GF-D8 (cell line): Measurements from ENCODE around the gene AEBP2.
"Not testable (repeated sequence)": the region's sequence is repeated elsewhere in the genome, so short reads cannot be mapped to it uniquely, and the experiment has no call there.

ENCODE experiments used
- DNase-seq: peaks from one replicate; lab custom pipeline; 2025; lab: John Stamatoyannopoulos, UW

AEBP2 gene

DNA sequence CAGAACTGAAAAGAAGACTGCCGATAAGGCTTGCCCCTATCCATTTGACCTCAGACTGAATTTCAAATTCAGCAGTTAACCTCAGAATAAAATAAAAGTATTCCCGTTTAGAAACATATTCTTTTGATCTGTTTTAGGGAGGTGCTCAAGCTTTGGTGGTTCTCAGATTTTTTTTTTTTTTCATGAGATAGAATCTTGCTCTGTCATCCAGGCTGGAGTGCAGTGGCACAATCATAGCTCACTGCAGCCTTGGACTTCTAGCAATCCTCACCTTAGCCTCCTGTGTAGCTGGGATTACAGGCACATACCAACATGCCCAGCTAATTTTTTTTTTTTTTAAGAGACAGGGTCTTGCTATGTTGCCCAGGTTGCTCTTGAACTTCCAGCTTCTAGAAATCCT, 15.5 kb downstream of the AEBP2 start:
- DNase-seq: no peak

DNA sequence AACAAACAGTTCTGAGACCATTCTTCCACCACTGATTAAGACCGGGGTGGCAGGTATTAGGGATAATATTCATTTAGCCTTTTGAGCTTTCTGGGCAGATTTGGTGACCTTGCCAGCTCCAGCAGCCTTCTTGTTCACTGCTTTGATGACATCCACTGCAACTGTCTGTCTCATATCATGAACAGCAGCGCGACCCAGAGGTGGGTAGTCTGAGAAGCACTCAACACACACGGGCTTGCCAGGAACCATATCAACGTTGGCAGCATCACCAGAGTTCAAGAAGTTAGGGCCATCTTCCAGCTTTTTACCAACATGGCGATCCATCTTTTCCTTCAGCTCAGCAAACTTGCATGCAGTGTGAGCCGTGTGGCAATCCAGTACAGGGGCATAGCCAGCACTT, 16.9 kb downstream of the AEBP2 start:
- DNase-seq: no peak

DNA sequence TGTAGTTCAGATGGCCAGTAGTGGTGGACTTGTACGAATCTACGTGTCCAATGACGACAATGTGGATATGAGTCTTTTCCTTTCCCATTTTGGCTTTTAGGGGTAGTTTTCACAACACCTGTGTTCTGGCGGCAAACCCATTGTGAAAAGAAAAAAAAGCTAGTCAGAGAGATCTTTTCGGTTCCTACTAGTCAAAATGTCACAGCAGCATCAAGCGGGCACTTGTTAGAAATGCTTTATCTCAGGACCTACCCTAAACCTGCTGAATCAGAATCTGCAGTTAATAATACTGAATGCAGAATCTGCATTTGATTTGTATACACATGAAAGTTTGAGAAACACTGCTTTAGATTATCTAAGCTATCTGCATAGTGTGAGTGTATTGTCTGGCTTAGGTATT, 18.3 kb downstream of the AEBP2 start:
- DNase-seq: no peak

DNA sequence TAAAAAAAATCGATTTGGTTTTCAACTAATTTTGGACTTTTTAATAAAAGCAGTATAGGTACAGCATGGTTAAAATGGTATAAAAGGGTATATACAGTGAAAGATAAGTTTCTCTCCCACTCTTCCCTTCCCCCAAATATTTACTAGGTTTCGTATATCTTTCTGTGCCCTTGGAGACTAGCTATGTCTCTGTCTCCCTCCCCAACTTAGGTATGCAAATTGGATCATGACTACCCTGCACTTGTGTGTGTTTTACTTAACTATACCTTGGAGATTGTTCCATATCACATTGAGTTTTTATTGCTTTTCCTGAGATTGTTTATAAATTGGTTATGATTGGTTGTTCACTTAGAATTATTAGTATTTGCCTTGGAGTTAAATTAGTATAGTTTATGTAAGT, 19.4 kb downstream of the AEBP2 start:
- no peak for DNase-seq

DNA sequence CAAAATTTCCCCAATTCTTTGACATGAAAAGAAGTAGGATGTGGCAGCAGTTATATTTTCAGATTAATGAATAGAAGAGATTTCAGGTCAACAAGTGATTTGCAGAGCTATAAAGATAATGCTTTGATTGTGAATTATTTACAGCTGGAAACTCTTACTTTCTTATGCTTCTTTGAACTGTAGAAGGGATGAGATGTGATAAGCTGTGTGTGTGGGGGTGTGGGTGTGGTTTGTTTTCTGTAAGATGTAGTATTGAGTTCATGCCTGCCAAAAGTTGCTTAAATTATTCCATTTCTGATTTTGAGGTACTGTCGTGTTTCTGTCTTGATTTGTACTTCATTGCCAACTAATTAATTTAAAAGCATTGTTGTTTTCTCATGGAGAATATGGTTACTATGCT, 22.7 kb downstream of the AEBP2 start:
- no peak for DNase-seq

DNA sequence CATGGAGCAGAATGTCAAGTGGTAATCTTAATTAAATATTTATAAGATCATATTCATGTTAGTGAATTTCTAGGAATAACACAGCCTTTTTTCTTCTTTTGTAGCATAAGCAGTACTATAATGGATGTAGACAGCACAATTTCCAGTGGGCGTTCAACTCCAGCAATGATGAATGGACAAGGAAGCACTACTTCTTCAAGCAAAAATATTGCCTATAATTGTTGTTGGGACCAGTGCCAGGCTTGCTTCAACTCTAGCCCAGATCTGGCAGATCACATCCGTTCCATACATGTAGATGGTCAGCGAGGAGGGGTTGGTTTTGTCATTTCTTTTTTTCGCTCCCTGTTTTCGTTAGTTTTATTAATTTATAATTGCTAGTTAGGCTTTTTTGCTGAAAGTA, 23.1 kb downstream of the AEBP2 start:
- no peak for DNase-seq

DNA sequence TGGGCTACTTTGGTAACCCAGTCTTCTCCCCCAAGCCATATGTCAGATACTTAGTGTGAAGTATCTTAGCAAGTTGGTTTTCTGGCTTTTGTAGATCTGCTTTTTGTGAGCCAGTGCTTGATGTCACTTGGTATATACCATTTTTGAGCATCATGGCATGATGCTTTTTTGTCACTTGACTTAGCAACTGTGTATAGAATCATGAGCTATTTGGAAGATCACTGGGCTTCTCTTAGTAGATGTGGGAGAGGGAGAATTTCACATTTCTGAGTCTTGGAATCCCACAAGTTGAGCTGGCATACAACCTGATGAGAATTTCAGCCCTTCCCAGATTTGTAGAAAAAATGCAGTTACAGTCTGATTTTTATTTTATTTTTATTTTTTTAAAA, 24.9 kb downstream of the AEBP2 start:
- no peak for DNase-seq

DNA sequence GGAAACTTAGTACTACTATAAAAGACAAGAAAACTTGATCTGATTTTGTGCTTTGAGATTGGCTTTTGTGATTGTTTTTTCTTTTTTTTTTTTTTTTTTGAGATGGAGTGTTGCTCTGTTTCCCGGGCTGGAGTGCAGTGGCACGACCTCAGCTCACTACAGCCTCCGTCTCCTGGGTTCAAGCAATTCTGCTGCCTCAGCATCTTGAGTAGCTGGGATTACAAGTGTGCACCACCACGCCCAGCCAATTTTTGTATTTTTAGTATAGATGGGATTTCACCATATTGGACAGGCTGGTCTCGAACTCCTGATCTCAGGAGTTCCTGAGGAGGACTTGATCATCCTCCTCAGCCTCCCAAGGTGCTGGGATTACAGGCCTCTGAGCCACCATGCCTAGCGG, 26.4 kb downstream of the AEBP2 start:
- DNase-seq: no peak

DNA sequence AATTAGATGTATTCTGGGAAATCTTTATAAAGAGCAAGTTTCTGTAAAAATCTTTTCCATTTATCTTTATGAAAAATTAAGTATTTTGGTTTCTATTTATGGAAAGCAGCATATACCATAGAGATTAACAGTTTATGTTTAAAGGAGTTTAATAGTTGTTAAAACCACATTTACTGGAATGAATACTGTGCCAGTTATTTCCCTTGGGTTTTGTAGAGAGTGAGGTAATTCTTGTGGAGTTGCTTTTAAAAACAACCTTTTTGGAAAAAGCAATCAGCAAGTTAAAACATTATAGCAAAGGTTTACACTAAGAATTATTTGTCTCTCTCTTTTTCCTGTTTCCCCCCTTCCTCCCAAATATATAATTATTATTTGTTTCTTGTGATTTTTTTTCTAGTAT, 34.9 kb downstream of the AEBP2 start:
- DNase-seq: no peak

DNA sequence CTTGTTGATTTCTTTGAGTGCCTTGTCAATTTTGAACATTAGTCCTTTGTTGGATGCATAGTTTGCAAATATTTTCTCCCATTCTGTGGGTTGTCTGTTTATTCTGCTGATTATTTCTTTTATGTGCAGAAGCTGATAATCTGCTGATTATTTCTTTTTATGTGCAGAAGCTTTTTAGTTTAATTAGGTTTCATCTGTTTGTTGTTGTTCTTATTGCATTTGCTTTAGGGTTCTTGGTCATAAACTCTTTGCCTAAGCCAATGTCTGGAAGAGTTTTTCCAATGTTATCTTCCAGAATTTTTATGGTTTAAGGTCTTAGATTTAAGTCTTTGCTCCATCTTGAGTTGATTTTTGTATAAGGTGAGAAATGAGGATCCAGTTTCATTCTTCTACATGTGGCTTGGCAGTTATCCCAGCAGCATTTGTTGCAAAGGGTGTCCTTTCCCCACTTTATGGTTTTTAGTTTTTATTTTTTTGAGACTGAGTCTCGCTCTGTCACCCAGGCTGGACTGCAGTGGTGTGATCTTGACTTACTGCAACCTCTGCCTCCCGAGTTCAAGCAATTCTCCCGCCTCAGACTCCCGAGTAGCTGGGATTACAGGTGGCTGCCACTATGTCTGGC, 36.7 kb downstream of the AEBP2 start:
- DNase-seq: not testable (repeated sequence)

DNA sequence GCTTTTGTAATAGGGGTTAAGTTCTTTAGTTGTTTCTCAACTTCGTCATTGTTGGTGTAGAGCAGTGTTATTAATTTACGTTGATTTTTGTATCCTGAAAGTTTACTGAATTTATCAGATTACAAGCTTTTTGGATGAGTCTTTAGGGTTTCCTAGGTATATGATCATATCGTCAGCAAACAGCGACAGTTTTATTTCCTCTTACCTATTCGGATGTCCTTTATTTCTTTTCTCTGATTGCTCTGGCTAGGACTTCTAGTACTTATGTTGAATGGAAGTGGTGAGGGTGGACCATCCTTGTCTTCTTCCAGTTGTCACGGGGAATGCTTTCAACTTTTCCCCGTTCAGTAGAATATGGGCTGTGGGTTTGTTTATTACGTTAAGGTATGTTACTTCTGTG, 37.8 kb downstream of the AEBP2 start:
- DNase-seq: no peak

DNA sequence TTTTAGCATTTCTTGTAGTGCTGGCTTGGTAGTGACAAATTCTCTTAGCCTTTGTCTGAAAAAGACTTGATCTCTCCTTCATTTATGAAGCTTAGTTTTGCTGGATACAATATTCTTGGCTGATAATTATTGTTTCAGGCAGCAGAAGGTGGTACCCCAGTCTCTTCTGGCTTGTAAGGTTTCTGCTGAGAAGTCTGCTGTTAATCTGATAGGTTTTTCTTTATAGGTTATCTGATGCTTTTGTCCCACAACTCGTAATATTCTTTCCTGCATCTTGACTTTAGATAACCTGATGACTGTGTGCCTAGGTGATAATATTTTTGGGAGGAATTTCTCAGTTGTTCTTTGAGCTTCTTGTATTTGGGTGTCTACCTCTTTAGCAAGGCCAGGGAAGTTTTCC, 41.2 kb downstream of the AEBP2 start:
- no peak for DNase-seq

DNA sequence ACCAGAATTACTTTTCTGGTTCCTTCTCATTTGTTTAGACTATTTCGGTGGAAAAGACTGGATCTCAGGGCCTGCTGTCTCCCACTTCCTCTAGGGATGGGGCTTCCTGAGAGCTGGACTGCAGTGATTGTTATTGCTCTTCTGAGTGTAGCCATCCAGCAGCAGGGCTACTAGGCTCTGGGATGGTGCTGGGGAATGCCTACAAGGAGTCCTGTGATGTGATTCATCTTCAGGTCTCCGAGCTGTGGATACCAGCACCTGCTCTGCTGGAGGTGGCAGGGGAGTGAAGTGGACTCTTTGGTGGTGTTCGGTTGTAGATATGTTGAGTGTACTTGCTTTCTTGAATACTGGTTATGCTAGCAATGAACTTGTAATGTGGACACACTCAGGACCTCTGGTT, 42.7 kb downstream of the AEBP2 start:
- DNase-seq: no peak

DNA sequence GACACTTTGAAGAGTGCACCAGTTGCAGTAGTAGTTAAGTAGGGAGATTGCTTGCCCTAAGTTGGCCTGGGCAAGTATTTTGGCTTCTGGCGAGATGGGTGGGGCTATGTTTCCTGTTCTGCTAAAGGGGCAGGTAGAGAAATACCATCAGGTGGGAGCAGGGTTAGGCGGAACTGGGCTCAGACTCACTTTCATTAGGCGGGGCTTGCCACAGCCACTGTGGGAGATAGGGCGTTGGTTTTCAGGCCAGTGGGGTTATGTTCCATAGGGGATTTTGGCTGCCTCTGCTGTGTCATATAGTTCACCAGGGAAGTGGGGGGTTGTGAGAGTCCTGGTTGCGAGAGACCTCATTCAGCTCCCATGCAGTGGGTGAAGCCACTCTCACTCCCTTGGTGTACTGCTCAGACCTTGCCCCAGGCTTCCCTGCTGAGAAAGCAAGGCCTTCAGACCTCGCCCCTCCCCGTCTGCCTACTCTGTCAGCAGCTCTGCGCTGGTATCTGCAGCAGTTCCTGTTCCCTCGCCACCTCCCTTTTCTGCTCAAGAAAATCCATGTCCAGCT, 43.3 kb downstream of the AEBP2 start:
- DNase-seq: no peak

DNA sequence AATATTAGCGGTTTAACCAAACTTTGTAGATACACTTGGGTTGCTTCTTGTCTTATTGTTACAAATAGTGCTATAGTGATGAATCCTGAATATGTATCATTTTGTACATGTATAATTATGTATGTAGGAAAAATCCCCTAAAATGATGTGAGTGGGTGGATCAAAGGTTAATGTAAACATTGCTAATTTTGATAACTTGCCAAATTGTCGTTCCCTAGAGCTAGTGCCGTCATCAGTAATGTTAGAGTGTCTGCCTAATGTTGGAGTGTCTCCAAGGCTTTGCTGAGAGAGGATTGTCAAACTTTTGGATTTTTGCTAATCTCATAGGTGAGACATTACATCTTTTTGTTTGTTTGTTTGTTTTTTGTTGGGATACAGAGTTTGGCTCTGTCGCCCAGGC, 44.4 kb downstream of the AEBP2 start:
- DNase-seq: no peak

DNA sequence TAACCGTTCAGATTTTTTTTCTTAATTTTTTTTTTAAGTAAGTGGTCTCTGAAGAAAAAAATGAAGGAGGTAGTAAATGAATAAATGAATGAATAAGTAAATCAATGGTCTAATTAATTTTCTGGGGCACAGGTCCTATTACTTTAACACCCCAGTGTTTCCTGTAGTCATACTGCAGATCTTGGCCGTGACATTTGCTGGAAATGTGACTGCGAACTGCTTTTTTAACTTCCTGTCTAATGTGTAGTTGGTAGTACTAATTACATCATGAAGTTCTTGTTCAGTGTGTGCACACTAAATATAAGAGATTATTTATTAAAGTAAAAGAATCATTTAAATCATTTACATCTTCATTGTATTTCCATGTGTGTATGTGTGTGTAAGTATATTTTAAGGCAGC, 45.4 kb downstream of the AEBP2 start:
- no peak for DNase-seq

DNA sequence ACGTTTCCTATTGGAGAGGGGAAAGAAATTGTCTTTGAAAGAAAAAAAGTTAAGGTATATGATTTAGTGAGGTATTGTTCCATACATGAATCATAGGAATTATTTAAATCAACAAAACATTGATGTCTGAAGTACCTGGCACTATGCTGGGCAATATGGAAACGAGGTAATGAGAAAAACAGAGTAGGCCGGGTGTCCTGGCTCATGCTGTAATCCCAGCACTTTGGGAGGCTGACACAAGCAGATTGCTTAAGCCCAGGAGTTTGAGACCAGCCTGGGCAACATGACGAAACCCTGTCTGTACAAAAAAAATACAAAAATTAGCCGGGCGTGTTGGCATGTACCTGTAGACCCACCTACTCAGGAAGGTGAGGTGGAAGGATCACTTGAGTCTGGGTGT, 45.9 kb downstream of the AEBP2 start:
- DNase-seq: no peak

DNA sequence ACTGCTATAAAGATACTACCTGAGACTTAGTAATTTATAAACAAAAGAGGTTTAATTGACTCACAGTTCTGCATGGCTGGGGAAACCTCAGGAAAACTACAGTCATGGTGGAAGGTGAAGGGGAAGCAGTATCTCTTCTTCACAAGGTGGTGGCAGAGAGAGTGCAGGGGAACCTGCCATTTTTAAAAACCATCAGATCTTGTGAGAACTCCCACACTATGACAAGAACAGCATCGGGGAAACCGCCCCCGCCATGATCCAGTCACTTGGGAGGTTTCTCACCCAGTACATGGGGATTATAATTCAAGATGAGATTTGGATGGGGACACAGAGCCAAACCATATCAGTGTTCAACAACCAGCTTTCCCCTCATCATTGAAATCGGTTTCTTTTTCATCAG, 49.9 kb downstream of the AEBP2 start:
- DNase-seq: no peak

DNA sequence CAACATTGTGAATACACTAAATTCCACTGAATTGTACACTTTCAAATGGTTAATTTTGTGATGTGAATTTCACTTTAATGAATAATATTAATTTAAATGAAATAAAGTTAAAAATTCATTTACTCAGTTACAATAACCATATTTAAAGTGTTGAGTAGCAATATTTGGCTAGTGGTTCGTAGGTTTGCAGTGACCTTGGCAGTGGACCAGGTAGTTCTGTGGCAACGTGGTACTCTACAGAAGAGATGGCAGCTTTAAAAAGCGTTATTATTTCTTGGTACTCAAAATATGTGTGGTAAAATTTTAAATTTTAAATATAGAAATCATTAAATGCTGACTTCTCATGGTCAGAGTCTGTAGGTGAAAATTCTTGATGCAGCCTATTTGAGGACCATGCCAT, 51.6 kb downstream of the AEBP2 start:
- DNase-seq: no peak

DNA sequence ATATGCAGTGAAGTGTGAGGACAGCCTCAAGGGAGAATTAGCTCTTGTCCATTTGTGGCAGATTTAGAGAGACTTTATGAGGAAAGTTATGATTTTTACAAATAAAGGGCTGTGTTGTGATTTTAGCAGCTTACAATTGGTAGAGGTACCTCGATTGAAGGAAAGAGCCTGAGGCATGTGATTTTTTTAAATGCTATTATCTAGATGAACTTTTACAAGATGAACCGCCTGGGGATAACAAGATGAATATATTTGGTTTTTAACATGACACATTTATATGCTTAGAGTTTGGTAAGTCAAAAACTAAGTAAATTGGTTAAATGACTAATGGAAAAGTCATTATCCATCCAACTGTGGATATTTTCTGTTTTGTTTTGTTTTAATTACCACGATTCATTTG, 52.6 kb downstream of the AEBP2 start:
- DNase-seq: no peak

DNA sequence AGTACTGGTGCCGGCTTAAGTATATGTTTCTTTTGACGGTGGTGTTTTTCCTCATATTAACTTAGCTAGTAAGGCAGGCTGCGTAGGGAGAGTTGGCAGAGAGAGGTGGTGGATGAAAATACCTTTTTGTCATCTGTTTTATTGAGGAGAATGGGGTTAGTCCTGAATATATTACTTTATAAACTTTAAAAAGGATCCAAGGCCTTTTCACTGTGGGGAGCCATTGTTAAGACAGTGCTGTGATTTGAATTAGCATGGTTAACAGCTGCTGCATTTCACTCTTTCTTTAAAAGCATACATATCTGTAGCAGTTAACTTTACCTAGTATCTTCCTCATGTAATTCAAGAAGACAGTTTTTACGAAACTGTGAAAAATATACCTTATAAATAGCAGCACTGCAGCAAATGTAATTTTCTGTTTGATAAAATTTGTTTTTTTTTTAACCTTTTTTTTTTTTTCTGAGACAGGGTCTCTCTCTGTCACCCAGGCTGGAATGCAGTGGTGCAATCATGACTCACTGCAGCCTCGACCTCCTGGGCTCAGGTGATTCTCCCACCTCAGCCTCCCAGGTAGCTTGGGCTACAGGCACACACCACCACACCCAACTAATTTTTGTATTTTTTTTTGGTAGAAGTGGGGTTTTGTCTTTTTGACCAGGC, 57.1 kb downstream of the AEBP2 start:
- no peak for DNase-seq

DNA sequence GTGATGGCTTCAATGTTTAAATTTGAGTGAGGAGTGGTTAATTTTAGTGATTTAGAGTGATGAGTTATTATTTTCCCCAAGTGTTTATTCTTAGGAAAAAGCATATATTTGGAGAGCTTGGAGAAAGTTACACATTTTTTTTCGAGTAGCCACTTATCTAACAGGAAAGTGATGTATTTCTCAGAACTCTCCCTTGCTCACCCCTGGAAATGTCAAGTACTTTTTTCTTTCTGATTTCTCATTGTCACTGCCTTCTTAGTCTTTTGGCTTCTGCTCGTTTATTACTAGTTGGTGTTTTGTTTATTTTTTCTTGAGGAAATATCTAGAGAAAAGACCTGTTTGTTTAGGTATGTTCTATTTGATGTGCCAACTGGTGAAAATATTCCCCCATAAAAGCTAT, 58.8 kb downstream of the AEBP2 start:
- DNase-seq: no peak

DNA sequence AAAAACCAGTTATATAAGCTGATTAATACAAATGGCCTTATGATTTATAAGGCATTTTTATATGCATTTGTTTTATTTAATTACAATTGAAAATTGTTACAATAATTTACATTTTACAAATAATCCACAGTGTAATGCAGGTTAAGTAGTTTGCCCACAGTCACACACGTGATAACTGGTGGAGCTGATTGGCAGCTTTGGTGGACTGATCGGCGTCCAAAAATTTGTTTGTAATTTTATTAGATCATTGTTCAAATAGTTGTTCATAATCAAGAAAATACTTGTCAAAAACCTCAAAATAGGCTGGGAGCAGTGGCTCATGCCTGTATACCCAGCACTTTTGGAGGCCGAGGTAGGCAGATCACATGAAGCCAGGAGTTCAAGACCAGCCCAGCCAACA, 59.7 kb downstream of the AEBP2 start:
- DNase-seq: no peak

DNA sequence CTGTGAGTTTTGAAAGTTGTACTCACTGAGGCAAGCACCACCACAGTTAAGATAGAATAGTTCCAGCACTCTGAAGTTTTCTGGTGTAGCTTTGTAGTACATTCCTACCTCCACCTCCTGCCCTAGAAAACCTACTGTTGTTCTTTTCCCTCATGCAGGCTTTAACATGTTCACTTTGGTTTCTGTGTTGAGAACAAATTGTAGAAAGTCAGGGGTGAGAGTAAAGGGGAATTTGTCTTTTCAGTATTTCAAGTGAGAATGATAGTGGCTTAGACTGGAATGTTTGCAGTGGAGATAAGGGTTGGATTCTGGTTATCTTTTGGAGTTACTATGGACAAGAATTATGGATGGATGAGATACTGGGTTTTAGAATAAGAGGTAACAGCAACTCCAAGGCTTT, 67.2 kb downstream of the AEBP2 start:
- DNase-seq: no peak
